PFSK-1 (cell line): ENCODE data around the gene IKBIP.

Experiments used
- POLR2AphosphoS5 ChIP-seq: IDR thresholded peaks from 2 replicates; pipeline ENCODE4 v1.6.1; 2012; ENCODE audit warnings: low read depth, mild to moderate bottlenecking, control low read depth, low read length, moderate library complexity
- REST ChIP-seq, 2 experiments: IDR thresholded peaks; 2 replicates each; pipeline versions ENCODE4 v1.6.1 to v1.8.0; 2011 to 2012; ENCODE audit warnings: low read depth in 2 of 2, low read length in 2 of 2, control low read depth in 1 of 2, inconsistent platforms in 1 of 2, mild to moderate bottlenecking in 1 of 2, moderate library complexity in 1 of 2; ENCODE audit not compliant: insufficient read depth in 1 of 2
- SIN3A ChIP-seq: IDR thresholded peaks from 2 replicates; pipeline ENCODE4 v1.6.1; 2012; ENCODE audit warnings: mild to moderate bottlenecking, low read length, moderate library complexity, borderline replicate concordance; ENCODE audit not compliant: insufficient read depth
- TAF1 ChIP-seq: IDR thresholded peaks from 2 replicates; pipeline ENCODE4 v1.6.1; 2012; ENCODE audit warnings: low read length, control low read depth, borderline replicate concordance; ENCODE audit not compliant: insufficient read depth

DNA sequence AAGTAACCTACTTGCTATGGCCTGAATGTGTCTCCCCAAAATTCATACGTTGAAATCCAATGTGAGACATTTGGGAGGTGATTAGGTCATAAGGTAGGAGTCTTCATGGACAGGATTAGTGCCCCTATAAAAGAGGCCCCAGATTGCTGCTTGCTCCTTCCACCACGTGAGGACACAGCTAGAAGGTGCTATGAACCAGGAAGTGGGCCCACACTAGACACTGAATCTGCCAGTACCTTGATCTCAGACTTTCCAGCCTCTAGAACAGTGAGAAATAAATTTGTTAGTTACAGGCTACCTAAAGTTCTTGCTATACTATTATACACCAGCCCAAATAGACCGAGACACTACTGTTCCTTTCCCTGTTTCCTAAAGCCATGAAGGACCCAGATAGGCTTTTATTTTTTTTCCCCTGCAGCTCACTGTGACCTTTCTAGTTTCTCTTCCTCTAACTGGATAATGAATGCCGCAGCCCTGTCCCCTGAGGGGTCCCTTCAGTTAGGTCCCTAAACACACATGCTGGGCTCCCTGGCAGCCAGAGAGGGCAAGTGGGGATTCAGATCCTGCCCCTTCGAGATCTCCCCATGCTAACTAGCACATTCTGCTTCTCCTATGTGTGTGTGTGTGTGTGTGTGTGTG is 31.8 kb downstream of the IKBIP start:
- TF ChIP-seq REST (IDR thresholded peaks at IDR 0.05; ENCODE audit: insufficient read depth in 1 of 2, low read depth in 2 of 2, low read length in 2 of 2) (no peak), POLR2AphosphoS5 (no peak), SIN3A (no peak), TAF1 (no peak)
